ENCODE results near the gene RNPS1.

The RNPS1 gene

GRCh38 chr16:2287916-2288547 is 20.1 kb upstream of the RNPS1 start:
- no peak for DNase-seq (ENCODE audit: insufficient read length, low spot score)
- no peak for TF ChIP-seq CTCF (IDR thresholded peaks at IDR 0.05; ENCODE audit: insufficient read depth, missing control alignments)
- FAIRE-seq: no peak

GRCh38 chr16:2286550-2286949 is 18.6 kb upstream of the RNPS1 start:
- no peak for DNase-seq (ENCODE audit: insufficient read length, low spot score)
- FAIRE-seq: no peak
- no peak for TF ChIP-seq CTCF (IDR thresholded peaks at IDR 0.05; ENCODE audit: insufficient read depth, missing control alignments)

DNA sequence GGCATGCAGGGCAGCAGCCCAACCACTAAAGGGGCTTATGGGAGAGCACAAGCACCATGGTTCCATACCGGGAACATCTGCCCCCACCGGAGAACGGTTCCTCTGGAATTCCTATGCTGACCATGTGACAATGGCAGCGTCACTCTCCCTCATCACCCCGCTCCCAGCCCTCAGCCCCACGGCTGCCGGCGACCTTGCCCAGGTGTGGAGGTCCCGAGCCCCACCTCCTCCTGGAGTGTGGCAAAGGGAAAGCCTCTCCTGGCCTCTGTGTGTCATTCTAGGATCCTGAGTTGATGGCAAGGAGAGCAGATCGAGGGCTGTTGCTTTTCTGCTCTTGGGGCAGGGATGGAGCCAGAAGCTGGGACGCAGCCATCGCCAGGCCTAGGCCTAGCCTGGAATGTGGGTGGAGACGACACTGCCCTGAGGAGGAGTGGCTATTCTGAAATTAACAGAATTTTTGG is 17.8 kb upstream of the RNPS1 start:
- no peak for FAIRE-seq
- no peak for TF ChIP-seq CTCF (IDR thresholded peaks at IDR 0.05; ENCODE audit: insufficient read depth, missing control alignments)
- DNase-seq (ENCODE audit: insufficient read length, low spot score): no peak

DNA sequence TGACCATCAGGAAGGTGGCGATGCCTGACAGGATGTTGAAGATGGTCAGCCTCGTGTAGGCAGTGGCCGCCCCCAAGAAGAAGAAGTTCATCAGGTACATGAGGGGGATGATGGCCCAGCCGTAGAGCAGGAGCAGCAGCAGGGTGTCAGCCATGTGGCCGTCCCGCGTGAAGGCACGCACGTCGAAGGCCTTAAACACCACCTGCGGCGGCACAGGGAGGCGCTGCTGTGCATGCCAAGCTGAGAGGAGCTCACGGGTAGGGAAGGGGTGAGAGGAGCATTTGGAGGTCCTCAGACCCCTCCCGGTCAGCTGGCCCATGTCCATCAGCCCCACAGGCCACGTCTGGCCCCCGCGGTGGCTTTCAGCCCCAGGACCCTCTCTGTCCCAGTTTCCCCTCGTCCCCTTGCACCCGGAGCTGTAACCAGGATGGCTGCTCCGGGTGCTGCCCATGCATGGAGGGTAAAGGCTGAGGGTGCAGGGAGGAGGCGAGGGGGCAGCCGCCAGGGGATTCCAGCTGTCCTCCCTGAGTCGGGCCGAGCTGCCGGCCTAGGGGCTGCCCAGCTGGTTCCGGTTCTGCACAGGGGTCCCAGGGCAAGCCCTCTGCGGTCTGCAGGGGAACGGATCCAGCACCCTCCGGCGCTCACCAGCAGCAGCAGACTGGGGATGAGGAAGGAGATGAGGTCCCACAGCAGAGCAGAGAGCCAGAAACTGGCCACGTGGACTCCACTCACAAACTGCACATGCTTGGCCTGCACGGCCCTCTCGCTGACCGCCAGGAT is 17.1 kb upstream of the RNPS1 start:
- FAIRE-seq (no peak), DNase-seq (ENCODE audit: insufficient read length, low spot score) (no peak)
- TF ChIP-seq CTCF (IDR thresholded peaks at IDR 0.05; ENCODE audit: insufficient read depth, missing control alignments): no peak

GRCh38 chr16:2284001-2284770 is 16.3 kb upstream of the RNPS1 start:
- DNase-seq (ENCODE audit: insufficient read length, low spot score) (no peak), FAIRE-seq (no peak)
- TF ChIP-seq CTCF (IDR thresholded peaks at IDR 0.05; ENCODE audit: insufficient read depth, missing control alignments): no peak

DNA sequence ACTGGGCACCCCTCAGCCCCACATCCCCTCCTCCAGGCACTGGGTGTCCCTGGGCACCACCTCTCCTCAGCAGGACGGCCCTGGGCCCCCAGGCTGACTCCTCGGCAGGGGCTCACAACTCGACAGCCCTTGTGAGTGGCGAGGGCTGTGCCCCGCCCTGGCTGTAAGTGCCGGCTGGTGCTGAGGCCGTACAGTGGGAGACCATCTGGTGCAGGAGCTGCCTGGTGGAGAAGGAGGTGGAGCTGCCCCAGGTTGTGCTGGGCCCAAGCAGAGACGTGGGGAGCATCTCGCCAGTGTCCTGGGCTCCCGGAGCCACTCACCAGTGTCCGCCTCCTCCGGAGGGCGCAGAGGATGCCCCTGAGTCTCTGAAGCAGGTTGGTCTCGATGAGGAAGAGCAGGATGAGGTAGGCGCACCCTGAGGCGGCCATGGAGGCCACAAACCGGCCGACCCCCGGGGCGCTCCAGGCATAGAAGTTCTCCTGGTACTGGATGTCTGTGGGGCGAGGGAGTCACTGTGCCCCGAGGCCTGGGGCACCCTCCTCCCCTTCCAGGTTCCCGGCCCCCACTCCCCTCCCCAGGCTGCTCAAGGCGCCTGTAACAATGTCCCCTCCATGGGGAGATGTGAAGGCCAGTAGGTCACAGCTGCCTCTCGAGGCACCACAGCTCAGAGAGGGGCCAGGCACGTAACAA is 15.1 kb upstream of the RNPS1 start:
- DNase-seq (ENCODE audit: insufficient read length, low spot score) (no peak), FAIRE-seq (no peak)
- TF ChIP-seq CTCF (IDR thresholded peaks at IDR 0.05; ENCODE audit: insufficient read depth, missing control alignments): no peak
